Osteoblast (primary cell): Measurements from ENCODE around the gene SYT11. TPM values are rescaled to one million over a fixed set of nuclear protein-coding genes. Genes with fewer than 3 reads are reported as not detected.

ENCODE experiments used
- DNase-seq: peaks from one replicate; pipeline ENCODE4 v3.0.0; 2011; ENCODE audit warnings: low spot score, mixed read lengths; ENCODE audit not compliant: insufficient read length; ENCODE audit errors: missing footprints
- H2AFZ ChIP-seq: 2 replicates; pipeline ENCODE4 v1.6.0; 2011; ENCODE audit warnings: mild to moderate bottlenecking, low read length
- H3K27ac ChIP-seq: 2 replicates; pipeline ENCODE4 v1.5.1; 2011; ENCODE audit warnings: mild to moderate bottlenecking, low read depth, low read length, moderate library complexity
- H3K27me3 ChIP-seq: 2 replicates; pipeline ENCODE4 v1.6.0; 2012; ENCODE audit warnings: mild to moderate bottlenecking, control low read depth, inconsistent platforms, low read length, moderate library complexity; ENCODE audit not compliant: insufficient read depth
- H3K36me3 ChIP-seq: 2 replicates; pipeline ENCODE4 v1.5.1; 2011; ENCODE audit warnings: mild to moderate bottlenecking, low read length, control low read depth, moderate library complexity; ENCODE audit not compliant: insufficient read depth
- H3K4me1 ChIP-seq: 2 replicates; pipeline ENCODE4 v1.5.1; 2011; ENCODE audit warnings: mild to moderate bottlenecking, low read length, control low read depth, moderate library complexity; ENCODE audit not compliant: insufficient read depth
- H3K4me2 ChIP-seq: 2 replicates; pipeline ENCODE4 v1.6.0; 2011; ENCODE audit warnings: mild to moderate bottlenecking, low read length; ENCODE audit not compliant: insufficient read depth
- H3K4me3 ChIP-seq: fragments of 200-600 bp; sonication (generic); 3 replicates; pipeline ENCODE4 v1.5.1; 2012; ENCODE audit warnings: mild to moderate bottlenecking, low read length, inconsistent platforms; ENCODE audit not compliant: insufficient read depth
- H3K79me2 ChIP-seq: 2 replicates; pipeline ENCODE4 v1.6.0; 2012; ENCODE audit warnings: mild to moderate bottlenecking, low read length, control low read depth, inconsistent platforms; ENCODE audit not compliant: insufficient read depth
- H3K9me3 ChIP-seq: 2 replicates; pipeline ENCODE4 v1.5.1; 2011; ENCODE audit warnings: low read depth, low read length, control low read depth
- H4K20me1 ChIP-seq: 2 replicates; pipeline ENCODE4 v1.6.0; 2012; ENCODE audit warnings: mild to moderate bottlenecking, low read length, control low read depth; ENCODE audit not compliant: insufficient read depth
- total RNA-seq: library from RNA; depleted of rRNA; stranded (reverse); fragments of >200 nt; gene quantifications from 2 replicates; pipeline ENCODE4 v1.2.3, GENCODE V29; 2012
- TF ChIP-seq, protein P1 (sequence below): IDR thresholded peaks from 2 replicates; pipeline ENCODE4 v1.5.1; 2011; ENCODE audit warnings: mild to moderate bottlenecking, low read depth, low read length, moderate library complexity; ENCODE audit errors: extremely low read depth

SYT11 gene
- total RNA-seq, 1 donor = 33.3 TPM

DNA sequence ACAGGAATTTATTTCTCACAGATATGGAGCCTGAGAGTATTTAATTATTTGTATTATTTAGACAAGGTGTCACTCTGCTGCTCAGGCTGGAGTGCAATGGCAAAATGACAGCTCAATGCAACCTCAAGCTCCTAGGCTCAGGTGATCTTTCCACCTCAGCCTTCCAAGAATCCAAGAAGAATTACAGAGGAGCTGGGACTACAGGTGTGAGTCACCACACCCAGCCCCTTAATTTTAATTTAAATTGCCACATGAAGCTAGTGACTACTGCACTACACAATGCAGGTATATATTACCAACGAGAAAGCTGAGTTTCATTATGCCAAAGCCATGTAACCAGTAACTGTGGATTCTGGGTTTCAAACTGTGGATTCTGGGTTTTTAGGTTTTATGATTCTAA lies 72.7 kb downstream of the SYT11 start:
- H3K4me1 ChIP-seq = peaks cover 30% of the 10 kb centered on the region
- DNase-seq = peak; percentile 30
- no peak overlapping the region for H2AFZ ChIP-seq
- H3K36me3 ChIP-seq = peaks cover 58% of the 10 kb centered on the region
- no peaks in the 10 kb centered on the region for H3K9me3 ChIP-seq
- peak overlapping the region; percentile 83 for H3K4me2 ChIP-seq
- peaks cover 28% of the 10 kb centered on the region for H4K20me1 ChIP-seq
- peak overlapping the region; percentile 66 for H3K27ac ChIP-seq
- no peak overlapping the region for H3K4me3 ChIP-seq
- TF ChIP-seq, protein P1, sequence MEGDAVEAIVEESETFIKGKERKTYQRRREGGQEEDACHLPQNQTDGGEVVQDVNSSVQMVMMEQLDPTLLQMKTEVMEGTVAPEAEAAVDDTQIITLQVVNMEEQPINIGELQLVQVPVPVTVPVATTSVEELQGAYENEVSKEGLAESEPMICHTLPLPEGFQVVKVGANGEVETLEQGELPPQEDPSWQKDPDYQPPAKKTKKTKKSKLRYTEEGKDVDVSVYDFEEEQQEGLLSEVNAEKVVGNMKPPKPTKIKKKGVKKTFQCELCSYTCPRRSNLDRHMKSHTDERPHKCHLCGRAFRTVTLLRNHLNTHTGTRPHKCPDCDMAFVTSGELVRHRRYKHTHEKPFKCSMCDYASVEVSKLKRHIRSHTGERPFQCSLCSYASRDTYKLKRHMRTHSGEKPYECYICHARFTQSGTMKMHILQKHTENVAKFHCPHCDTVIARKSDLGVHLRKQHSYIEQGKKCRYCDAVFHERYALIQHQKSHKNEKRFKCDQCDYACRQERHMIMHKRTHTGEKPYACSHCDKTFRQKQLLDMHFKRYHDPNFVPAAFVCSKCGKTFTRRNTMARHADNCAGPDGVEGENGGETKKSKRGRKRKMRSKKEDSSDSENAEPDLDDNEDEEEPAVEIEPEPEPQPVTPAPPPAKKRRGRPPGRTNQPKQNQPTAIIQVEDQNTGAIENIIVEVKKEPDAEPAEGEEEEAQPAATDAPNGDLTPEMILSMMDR = no peak
- H3K27me3 ChIP-seq = no peaks in the 10 kb centered on the region
- peaks cover 62% of the 10 kb centered on the region for H3K79me2 ChIP-seq

DNA sequence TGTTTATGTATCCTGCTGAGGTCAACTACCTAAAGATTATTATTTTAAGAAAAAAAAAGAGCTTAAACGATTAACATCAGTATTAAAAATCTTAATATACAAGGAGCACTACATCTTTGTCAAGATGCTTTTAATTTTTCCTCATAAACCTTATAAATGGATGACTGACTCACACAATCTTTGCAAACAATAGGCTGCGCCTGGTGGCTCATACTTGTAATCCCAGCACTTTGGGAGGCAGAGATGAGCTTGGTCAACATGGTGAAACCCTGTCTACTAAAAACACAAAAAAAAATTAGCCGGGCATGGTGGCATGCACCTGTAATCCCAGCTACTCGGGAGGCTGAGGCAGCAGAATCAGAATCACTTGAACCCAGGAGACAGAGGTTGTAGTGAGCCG lies 73.1 kb downstream of the SYT11 start:
- Histone ChIP-seq H2AFZ (no peak overlapping the region), H3K27me3 (no peaks in the 10 kb centered on the region), H4K20me1 (peaks cover 24% of the 10 kb centered on the region), H3K27ac (peak overlapping the region; percentile 98), H3K79me2 (peaks cover 58% of the 10 kb centered on the region), H3K9me3 (no peaks in the 10 kb centered on the region), H3K36me3 (peaks cover 54% of the 10 kb centered on the region), H3K4me1 (peaks cover 30% of the 10 kb centered on the region), H3K4me2 (peak overlapping the region; percentile 83), H3K4me3 (peak overlapping the region; percentile 99)
- TF ChIP-seq, protein P1 = no peak
- peak; percentile 58 for DNase-seq

DNA sequence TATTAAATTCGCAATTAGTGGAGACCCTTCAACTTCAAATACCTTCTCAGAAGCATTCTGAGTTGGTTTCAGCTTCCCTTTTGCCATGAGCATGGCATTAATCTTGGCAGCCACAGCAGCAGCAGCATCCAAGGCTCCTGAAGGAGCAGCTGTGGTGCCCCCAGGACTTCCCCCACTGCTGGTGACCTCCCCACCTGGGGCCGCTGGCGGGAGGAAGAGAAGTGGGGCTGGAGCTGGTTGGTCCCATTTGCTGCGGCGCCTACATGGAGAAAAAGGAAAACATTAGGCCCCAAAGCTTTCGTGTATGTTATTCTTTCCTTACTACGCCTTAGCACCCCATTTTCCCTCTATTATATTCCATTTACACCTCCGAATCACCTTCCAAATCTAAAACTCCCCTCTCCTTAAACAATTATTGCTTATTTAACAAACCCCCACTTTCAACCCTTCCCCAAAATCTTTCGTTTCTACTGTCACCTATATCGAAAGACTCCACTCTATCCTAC lies 74.3 kb downstream of the SYT11 start:
- TF ChIP-seq, protein P1 = no peak
- H3K9me3 ChIP-seq = no peaks in the 10 kb centered on the region
- peaks cover 24% of the 10 kb centered on the region for H4K20me1 ChIP-seq
- no peaks in the 10 kb centered on the region for H3K27me3 ChIP-seq
- H3K4me1 ChIP-seq = peaks cover 32% of the 10 kb centered on the region
- H3K27ac ChIP-seq = peak overlapping the region; percentile 98
- H3K4me2 ChIP-seq = peak overlapping the region; percentile 83
- peak overlapping the region; percentile 90 for H2AFZ ChIP-seq
- peaks cover 43% of the 10 kb centered on the region for H3K36me3 ChIP-seq
- peak; percentile 74 for DNase-seq
- peaks cover 52% of the 10 kb centered on the region for H3K79me2 ChIP-seq
- peak overlapping the region; percentile 99 for H3K4me3 ChIP-seq

DNA sequence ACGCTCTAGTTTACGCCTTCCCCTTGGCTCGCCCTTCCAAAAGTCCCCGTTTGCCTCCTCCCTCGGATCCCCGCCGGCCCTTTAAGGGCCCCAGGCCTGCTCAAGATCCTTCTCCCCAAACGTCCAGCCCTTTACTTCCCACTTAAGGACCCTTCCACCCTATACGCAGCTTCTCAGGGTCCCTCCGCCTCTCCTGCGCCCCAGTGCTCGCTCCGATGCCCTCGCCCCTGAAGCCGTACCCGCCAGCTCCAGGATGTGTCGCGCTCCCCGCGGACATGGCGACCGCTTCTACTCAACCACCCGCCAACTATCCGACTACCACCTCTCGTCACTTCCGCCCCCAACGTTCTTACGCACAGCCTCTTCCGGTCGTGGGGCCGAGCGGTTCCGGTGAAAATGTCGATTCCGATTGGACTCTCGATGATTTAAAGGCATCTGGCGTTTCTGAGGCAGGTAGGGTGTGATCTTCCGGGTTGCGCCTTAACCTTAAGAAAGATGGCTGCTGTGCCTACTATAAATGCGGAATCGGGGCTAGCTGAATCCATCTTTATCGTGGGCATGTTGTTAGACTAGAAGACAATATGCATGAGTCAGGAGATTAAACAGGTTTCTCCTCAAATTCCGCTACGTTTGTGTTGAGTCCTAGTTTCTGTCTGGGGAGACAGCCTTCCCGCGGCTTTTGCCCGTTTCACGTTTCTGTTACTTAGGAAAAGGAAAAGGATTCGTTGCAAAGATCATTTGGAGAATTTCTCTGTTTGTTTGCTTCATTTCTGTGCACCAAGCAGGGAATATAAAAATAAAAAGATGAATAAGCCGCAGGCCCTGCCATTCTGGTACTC lies 74.9 kb downstream of the SYT11 start, which contains the start of gene KHDC4:
TSS of gene KHDC4 (minus strand) at position 317 of the 839 bp plus-strand sequence. CDS start at position 277, 40 bp downstream.
- peak within 1 kb of the TSS; percentile 90 for H2AFZ ChIP-seq
- peak; percentile 93 for DNase-seq
- H3K27ac ChIP-seq = peak within 1 kb of the TSS; percentile 98
- peaks cover 47% of the 10 kb centered on the region for H3K79me2 ChIP-seq
- H3K36me3 ChIP-seq = peaks cover 36% of the 10 kb centered on the region
- TF ChIP-seq, protein P1 = no peak
- H3K4me3 ChIP-seq = peak within 1 kb of the TSS; percentile 99
- peak within 1 kb of the TSS; percentile 83 for H3K4me2 ChIP-seq
- H3K27me3 ChIP-seq = no peaks in the 10 kb centered on the region
- peaks cover 29% of the 10 kb centered on the region for H3K4me1 ChIP-seq
- peaks cover 24% of the 10 kb centered on the region for H4K20me1 ChIP-seq
- no peaks in the 10 kb centered on the region for H3K9me3 ChIP-seq
